Activated CD8-positive, alpha-beta memory T cell treated with anti-CD3 and anti-CD28 coated beads, Interleukin-2, amount 50 U/mL, for 4 hours (primary cell): ENCODE data around the gene KIRREL1.

Experiments
- DNase-seq: peaks from one replicate; pipeline ENCODE4 v3.0.0-alpha.2; 2020

KIRREL1 gene

DNA sequence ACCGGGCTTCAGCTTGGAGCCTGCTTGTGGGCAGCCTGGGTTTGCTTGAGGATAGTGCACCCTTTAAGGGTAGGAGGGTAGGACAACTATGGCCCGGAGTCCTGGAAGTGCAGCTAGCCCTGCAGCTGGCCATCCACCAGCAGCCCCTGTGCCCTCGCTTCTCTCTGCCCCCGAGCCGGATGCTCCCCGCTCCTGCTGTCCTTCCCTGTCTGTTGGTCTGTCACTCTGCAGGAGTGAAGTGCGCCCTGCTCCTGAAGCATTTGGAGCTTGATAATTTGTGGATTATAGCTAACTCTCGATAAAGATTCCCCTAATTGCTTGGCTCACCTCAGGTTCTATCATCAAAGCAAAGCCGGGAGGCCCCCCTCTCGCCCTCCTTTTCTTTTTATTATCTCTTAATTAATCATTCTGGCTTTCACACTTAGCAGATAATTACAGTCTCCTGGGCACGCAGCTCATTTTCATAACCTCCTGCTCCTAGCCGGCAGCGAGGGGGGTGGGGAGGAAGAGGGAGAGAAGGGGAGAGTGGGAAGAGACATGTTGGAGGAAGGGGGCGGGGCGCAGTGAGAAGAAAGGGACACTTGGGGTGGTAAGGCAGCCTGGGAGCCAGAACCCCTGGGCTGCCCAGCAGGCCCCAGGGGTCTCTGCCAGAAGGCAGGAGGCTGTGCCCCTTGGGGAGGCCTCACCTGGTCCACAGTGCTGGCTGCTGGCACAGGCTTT is 14.4 kb downstream of the KIRREL1 start:
- DNase-seq, result no peak

DNA sequence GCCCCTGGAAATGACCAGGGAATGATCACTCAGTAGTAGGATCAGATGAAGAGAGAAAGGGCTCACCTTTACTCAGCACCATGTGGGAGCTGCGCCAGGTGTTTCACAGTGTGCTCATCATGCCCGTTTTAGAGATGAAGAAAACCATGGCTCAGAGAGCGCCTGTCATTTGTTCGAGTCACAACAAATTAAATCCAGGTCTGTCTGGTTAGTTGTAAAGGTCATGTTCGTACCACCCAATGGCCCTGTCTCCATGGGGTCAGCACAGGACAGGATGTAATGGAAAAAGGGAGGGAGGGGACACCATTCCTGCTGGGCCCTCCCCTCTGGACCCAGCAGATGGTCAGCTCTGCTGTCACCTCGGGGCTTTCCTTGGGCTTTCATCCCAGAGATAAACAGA is 15.2 kb downstream of the KIRREL1 start:
- DNase-seq, result no peak

DNA sequence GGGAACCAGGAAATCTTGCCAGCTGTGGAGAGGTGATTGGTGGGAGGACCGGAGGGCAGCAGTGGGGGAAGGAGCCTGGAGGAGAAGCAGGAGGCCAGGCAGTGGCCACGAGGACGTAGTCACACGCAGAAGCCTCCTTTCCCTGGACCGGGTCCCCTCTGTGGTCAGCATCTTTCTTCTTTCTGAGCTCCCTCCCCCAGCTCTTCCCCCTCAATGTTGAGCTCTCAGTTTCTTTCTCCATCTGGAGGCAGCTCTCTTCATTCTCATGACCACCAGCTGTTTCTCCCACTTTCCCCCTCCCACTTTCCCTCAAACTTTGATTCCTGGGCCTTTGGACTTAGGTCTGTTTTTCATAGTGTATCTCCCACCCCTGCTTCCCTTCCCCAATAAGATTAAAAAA is 18.3 kb downstream of the KIRREL1 start:
- DNase-seq, result no peak

DNA sequence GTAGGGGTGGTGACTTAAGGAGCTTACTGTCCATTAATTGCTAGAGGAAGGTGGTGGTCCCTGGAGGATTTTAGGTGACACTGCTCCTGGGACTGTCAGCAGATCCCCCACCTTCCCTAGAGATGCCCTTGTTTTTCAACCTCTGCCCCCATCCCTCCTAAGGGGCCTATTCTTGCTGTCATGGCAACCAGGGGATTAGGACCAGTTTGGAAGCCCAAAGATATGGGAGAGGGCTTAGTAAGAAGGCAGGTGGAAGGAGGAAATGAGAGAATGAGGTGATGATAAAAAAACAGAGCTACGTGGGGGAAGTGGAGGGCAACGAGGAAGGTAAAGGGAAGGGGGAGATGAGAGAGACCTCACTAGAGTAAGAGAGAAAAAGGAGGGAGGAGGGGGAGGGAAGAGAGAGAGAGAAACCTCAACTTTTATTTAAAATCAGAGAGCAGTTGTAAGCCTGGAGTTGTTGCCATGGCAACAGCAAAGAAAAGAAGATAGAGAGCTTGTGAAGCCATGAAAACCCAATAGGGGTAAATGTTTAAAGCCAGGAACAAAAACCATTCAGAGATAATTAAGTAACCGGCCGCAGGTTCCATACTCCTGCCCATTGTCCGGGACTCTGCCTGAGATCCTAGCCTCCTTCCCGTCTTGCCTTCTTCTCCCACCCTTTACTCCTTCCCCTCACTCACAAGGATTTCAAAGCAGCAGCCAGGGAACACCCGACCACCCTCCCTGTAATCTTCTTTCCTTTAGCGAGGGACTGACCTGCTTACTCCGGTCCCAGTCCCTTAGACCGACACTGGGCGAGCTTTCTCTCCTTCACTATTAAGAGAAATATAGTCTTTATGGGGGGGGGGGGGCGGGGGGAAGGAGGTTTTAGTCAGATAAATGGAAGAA is 20.6 kb downstream of the KIRREL1 start:
- no peak for DNase-seq

DNA sequence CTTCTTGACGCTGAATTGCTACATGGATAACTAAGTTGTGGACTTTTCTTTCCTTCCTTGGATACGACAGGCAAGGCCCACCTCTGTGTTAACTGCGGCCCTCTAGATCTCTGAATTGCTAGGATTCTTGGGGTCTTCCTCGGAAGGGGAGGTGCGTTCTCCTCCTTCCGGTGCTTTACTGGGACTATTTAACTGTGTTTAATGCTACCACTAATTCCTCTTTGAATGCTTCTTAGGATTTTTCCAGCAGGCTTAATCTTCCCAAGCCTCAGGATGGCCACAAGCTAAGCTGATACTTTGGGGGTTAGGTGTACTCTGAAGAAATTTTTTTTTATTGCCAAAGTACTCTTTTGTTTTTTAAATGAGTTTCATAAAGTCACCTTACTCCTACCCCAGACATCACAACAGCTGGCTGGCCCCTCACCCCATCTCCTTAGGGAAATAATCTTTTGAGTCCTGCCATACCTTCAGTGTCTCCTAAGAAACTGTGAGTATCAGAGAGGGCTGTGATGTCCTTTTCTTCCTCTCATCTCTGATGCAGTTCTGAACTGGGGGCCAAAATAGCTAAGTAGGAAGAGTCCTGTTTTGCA is 21.4 kb downstream of the KIRREL1 start:
- DNase-seq, result no peak

DNA sequence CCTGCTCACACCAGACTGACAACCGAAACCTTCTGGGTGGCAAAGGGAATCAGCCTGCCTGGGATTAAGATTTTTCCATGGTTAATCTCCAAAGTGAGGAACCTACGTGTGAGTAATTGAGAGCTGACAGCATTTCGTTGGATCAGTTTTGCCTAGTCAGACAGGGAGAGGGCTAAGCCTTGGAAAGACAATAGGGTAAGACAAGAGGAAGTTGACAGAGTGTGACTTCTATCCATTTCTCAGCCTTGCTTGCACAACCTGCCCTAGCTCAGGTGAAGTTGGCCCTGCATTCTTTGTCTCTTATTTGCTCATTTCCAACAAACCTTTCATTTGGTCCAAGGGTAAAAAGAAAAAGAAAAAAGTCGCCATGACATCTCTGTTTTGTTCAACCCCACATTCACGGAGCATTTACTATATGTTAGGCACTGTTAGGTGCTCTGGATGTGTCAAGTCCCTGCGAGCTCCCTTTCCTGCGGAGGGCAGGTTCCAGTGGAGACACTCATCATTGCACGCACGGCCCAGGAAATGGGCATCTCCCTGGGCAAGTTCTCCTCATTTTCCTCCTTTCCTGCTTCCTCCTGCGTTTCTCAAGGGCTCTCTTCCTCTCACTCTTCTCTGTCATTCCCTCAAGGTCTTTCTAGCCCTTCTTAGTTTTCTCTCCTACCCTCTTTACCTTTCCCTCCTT is 23.3 kb downstream of the KIRREL1 start:
- no peak for DNase-seq

DNA sequence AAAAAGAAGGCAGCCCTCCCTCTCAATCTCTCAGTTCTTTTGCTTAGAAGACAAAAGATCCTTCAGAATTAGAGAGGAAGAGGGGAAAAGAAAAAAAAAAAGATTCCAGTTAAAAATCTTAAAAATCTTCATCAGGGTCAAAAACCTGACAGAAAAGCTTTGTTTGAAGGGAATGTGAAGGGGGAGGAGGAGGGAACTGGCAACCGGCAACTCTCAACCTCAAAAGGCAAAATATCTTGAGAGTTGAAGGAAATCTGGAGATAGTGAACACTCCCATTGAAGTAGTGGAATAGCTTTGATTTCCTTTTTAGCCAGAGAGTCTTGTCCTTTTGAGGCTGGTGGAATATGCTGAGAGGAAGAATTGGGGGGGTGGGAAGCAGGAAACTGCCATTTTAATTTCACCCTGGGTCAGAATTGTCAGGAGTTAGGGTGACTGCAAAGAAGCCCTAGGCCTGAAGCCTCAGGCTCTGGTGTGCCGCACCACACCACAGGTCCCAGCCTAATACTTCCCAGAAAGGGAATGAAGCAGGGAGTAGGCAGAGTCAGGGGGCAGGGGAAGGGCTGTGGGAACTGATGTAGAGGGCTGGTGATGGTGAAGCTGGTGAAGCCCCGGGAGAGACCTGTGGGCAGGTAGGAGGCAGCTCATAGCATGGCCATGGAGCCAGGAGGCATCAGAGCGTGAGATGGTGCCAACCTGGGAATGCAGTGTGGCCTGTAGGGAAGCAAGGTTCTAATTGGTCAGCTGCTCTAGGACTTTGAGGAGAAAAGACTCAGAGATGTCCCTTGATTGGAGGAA is 24.6 kb downstream of the KIRREL1 start:
- no peak for DNase-seq

DNA sequence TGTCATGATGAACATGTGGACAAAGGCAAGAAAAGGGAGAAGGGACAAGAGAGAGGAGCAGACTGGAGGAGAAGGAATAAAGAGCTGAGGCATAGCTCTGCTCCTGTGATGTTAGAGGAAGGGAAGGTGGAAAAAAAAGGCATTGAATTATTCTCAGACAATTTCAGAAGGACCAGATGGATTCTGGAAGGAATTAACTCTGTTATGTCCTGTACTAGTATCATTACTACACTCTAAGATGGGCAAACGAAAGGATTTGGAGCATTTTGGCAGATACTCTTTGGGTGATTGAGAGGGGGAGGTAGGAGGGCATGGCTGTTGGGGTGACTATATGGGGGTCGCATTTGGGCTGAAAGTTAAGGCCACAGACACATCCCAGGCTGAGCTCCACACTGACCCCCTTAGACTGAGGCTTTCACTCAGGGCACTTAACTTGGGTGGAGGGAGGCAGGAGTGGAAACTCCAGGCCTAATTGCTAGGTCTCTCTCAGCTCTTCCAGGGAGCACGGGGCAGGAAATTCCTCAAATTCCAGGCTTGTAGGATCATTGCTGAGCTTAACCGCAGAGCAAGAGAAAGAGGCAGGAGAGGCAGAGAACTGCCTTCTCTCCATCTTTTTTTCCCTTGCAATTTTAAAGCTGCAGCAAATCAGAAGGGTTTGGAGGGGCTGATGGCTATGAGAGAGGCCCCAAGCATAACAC is 25.9 kb downstream of the KIRREL1 start:
- no peak for DNase-seq

DNA sequence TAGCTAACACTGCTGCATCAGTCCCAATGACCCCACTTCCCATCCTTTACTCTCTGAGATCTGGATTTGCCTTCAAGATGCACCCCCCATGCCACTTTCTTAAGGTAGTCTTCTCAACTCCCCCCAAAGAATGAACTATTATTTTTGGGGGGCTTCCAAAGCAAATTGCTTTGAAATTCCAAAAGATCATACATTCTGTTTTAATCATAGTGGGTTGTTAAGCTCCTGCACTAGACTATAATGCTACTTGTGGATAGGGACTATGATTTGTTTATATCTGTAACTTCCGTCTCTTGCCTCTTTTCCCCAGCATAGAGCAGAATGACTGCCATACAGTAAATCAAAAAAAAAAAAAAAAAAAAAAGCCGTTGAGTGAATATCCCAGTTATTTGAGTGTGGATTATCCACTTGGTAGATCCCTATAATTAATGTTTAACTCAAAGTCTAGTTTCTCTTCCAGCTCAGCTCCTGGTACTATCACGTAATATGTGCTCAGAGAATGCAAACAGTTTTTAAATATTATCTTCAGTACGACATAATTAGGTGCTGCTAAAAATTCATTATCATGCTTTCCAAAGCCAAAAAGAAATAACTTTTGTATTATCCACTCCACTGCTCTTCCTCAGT is 26.9 kb downstream of the KIRREL1 start:
- no peak for DNase-seq

DNA sequence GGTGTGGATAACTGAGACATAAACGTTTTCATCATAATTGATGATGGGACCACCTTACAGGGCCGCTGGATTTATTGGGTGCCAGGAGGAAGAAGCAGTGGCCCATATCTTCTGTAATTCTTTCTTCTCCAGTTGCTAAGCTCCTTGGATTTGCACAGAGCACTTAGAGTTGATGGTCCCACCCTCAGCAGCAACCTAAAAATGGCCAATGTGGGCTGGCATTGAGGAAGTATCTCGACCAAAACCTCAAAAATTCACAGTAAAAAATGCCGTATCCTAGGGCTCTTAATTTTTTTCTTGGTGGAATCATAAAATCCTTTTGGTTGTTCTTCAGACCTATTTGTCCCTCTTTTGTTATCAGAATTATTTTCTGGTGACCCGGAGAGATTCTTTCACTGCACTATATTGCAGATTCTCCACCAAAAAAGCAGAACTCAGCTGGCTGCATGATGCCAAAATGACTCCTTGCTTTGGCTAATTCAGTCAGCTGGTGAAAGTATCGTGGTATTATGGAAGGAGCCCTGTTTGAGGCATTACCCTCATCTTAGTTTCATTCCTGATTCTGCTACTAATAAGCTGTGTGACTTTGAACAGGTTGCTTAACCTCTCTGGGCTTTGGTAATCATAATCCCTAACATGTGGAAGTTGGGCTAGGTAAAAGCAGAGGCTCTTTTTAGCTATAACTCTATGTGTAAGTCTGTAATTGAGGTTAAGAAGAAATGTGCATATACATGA is 27.6 kb downstream of the KIRREL1 start:
- no peak for DNase-seq

DNA sequence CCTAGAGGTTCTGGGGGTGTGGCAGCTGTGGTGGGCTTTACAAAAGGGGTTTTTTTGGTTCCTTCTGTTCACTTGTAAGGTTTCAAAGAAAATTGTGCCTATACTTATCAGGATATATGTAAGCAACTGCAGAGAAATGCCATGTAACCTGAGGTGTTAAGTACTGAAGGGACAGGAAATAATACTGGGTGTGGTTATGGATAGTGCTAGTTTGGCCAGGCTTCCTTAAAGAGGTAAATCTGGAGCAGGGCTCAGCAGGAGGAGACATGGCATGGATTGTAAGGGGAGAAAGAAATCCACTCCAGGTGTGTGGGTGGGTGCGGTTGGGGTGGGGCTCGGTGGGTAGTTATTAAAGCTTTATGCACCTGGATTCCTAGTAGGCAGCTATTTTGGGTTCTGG is 28.3 kb downstream of the KIRREL1 start:
- DNase-seq, result no peak

DNA sequence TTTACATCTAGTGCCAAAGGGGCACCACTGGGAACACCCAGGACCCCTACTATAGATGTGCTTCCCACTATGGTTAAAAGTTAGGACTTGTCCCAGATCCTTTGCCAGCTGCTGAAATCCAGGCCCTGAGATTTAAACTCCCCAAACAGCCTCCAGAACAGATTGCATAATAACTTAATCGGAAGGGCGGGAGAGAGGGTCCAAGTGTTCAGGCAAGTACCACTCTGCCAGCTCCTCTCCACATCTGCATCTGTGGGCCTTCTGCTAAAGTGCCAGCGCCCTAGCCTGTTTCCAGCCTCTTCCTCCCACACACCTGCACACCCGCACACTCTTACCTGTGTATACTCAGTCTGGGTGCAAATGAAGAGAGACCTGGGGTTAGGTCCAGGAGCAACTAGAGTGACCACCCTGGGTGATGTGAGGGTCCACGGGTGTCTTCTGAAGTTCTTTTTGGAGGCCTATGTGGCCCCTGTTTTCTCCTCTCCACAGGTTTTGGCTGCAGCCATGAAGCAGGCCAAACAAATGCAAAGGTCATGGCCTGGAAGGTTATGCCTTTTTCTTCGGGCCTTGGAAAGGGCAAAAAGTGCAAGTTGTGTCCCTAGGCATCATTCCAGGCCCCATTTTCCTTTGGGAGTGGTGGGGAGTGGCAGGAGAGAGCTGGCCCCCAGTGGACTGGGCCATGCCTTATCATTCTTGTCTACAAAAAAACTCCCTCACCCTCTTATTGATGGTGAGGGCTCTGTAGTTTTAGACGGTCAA is 29.3 kb downstream of the KIRREL1 start:
- no peak for DNase-seq

DNA sequence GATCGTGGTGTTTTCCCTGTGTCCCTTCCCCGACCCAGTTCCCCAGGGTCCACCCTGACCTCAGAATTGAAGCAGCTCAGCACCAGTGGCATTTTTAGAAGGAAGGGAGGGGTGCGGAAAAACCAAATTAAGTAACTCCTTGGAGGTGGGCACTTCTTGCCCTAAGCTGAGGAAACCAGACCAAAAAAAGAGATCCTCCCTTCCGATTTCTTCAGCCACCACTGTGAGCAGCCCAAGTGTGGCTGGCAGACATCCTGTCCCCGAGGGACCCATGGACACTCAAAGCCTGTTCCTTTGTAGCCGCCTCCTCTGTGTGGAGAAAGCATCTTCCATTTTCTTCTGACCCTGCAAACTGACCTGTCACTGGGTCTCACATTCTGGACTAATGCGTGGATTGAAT is 31.3 kb downstream of the KIRREL1 start:
- DNase-seq, result no peak

DNA sequence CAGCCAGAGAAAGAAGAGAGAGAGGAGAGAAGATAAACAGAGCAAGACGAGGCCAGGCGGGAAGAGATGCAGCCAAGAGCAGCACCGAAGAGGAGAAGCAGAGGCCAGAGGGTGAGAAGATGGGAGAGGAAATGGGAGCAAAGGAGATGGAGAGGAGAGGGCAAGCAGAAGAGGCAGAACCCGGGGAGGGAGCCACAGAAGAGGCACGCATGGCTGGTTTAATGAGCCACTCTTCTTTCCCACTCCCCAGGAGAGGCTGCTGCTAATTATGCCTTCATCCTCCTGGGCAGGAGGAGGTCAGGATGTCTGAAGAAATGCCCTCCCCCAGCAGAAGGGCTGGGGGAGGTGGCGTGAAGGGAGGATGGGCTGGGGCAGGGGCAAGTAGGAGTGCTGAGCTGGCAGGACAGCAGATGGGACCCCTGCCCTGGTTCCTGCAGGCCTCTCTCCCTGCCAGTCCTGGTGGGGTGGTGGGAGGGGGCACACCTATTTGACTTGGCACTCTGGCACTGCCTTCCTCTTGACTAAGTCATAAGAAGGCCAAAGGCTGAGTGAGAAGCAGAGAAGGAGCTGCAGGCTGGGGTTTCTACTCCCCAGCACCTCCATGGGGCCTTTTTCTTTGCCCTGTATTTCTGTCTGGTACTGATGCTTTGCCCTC is 32.3 kb downstream of the KIRREL1 start:
- no peak for DNase-seq

DNA sequence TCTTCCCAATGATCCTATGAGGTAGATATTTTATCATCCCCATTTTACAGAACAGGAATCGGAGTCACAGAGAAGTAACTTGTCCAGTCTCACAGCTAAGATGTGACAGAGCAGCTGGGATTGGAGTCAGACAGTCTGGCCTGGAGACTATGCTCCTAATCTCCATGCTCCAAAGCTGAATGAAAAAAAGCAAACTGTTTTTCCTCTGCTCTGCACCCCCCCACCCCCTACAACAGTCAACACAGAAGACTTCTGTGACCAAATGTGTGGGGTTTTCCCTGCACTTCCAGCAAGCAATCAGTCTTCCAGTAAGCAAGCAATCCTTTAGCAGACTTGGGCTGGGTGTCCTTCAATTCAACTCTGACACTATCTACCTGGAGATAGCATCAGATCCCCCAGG is 33.2 kb downstream of the KIRREL1 start:
- no peak for DNase-seq

DNA sequence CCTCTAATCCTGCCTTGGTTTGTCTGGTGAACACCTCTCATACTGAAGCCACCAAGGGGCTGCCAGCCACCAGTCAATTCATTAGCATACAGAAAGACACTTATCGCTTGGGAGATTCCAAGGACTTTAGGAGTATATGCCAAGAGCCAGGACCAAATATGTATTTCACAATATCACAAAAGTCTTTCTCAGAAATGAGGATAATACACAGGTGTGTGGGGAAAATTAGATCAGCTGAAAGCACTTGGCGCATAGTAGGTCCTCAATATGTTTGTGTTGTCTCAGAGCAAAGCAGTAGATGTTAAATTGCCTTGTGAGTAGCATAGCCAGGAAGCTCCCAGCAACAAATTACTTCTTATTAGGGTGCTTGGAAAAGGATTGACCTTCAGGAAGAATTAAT is 34.1 kb downstream of the KIRREL1 start:
- no peak for DNase-seq

DNA sequence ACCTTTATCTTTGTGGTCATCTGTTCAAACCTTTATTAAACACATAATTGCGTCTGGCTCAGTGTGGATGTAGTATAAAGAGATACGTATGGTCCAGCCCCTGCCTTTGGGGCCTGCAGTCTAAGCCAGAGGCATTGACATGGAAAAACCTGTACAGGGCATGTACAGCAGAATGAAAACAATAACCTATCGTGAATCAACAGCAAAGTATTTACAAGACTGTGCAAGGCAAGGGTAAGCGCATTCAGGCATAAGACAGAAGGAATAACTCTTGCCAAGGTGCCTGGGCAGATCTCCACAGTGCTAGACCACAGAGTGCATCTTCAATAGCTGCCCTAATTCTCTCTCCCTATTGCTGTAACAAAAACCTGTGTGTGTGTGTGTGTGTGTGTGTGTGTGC is 35.5 kb downstream of the KIRREL1 start:
- no peak for DNase-seq

DNA sequence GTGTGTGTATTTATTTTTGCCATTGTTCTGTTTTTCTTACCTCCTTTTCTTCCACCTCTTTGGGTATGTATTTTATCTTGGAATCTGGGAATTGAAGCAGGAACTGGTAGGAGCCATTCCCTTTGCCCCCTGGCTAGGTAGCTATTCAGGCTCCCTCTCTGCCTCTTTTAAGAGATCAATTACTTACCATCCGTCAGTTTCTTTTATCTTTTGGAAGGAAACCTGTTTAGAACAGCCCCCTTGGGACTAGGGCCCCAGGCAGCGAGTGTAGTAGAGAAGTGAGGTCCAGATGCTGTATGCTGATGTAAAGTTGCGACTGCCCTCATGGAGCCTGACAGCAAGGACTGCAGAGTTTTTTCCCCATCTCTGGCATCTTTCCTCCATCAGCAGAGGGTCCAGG is 41.6 kb downstream of the KIRREL1 start:
- no peak for DNase-seq

DNA sequence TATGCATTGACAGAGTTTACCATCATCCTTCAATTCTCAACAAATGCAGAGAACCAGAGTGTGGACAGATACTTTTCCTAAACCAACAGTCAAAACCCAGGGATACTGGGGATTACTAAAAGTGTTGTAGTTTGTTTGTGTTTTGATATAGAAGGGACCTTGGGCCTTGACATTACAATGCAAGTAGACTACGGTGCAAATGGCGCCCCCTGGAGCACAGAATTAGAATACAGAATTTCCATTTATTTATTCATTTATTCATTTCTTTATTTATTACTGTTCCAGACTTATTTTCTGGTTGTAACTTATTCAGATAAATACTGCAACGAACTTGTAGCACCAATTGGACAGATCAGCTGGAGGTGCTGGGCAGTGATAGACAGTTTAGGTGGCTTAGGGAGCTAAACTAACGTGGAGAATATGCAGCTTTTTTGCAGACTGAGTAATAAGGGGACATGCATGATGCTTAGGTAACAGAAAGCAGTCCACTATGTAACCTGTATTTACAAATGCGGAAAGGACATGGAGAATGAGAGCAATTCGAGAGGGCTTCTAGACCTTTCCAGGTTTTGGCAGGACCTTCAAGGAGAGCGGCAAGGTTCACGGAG is 42.6 kb downstream of the KIRREL1 start:
- no peak for DNase-seq
